ENCODE measurements around the gene AGAP1. TPM values are rescaled to one million over a fixed set of nuclear protein-coding genes. Genes with fewer than 3 reads are reported as not detected.

Gene AGAP1
- total and polyA plus RNA-seq, 4 donors = 2.0 to 8.5 (median 5.4) TPM

DNA sequence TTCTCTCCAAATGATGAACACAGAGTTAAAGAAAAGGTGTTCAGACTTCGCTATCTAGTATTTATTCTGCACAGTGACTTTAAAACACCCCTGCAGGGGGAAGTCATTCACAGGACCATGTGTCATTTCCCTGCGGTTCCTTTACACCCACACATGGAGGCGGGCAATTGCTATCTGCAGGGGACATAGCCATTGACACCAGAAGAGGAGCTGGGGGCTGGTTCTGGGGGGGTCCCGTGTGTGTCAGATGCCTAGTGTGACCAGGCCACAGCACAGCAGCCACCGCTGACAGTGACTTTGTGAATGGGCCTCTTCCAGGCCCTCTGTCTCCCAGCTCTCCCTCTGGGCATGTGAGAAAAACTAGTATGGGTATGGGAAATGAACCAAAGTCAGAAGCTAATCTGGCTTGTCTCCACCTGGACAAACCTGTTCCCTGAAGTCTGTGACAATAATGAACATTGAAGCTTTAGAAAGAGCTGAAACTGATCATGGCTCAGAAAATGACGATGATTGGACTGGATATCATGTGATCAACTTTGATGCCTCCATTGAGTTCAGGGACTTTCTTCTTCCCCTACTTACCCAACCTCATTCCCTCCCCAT, 681.8 kb downstream of the AGAP1 start:
- Histone ChIP-seq H3K4me3 (ENCODE audit: low read depth in 1 of 3, low read length in 3 of 3) (no peak overlapping the region), H3K4me1 (ENCODE audit: control insufficient read depth in 4 of 4, insufficient read depth in 4 of 4, low read length in 3 of 4) (peaks cover 9 to 17% (median 13%) of the 10 kb centered on the region in 4 donors), H3K27me3 (ENCODE audit: control insufficient read depth in 4 of 4, insufficient read depth in 4 of 4, low read length in 3 of 4) (peaks cover 0 to 41% (median 34%) of the 10 kb centered on the region in 4 donors), H3K9me3 (ENCODE audit: control insufficient read depth in 4 of 4, low read length in 3 of 4) (no peaks in the 10 kb centered on the region), H3K27ac (ENCODE audit: low read depth in 1 of 2, low read length in 2 of 2) (no peak overlapping the region), H3K9ac (ENCODE audit: low read depth in 1 of 2, low read length in 2 of 2) (no peak overlapping the region), H3K36me3 (ENCODE audit: control insufficient read depth in 4 of 4, insufficient read depth in 3 of 4, low read depth in 1 of 4, low read length in 3 of 4) (no peaks in the 10 kb centered on the region)
- TF ChIP-seq HNF4A (conservative IDR thresholded peaks at IDR 0.05) = no peak
- TF ChIP-seq HNF4G (IDR thresholded peaks at IDR 0.05) = no peak
- TF ChIP-seq, protein P1, sequence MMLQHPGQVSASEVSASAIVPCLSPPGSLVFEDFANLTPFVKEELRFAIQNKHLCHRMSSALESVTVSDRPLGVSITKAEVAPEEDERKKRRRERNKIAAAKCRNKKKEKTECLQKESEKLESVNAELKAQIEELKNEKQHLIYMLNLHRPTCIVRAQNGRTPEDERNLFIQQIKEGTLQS (IDR thresholded peaks at IDR 0.05) = no peak
- TF ChIP-seq, protein P2, sequence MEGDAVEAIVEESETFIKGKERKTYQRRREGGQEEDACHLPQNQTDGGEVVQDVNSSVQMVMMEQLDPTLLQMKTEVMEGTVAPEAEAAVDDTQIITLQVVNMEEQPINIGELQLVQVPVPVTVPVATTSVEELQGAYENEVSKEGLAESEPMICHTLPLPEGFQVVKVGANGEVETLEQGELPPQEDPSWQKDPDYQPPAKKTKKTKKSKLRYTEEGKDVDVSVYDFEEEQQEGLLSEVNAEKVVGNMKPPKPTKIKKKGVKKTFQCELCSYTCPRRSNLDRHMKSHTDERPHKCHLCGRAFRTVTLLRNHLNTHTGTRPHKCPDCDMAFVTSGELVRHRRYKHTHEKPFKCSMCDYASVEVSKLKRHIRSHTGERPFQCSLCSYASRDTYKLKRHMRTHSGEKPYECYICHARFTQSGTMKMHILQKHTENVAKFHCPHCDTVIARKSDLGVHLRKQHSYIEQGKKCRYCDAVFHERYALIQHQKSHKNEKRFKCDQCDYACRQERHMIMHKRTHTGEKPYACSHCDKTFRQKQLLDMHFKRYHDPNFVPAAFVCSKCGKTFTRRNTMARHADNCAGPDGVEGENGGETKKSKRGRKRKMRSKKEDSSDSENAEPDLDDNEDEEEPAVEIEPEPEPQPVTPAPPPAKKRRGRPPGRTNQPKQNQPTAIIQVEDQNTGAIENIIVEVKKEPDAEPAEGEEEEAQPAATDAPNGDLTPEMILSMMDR (IDR thresholded peaks at IDR 0.05; ENCODE audit: low read depth, low read length, missing input control) = no peak
- TF ChIP-seq, protein P3, sequence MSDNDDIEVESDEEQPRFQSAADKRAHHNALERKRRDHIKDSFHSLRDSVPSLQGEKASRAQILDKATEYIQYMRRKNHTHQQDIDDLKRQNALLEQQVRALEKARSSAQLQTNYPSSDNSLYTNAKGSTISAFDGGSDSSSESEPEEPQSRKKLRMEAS (IDR thresholded peaks at IDR 0.05) = no peak
- no peak for TF ChIP-seq JUND (IDR thresholded peaks at IDR 0.05)
- TF ChIP-seq YY1 (IDR thresholded peaks at IDR 0.05) = no peak
- no peak for TF ChIP-seq FOXA2 (IDR thresholded peaks at IDR 0.05)
- TF ChIP-seq RXRA (IDR thresholded peaks at IDR 0.05) = no peak
- TF ChIP-seq TAF1 (conservative IDR thresholded peaks at IDR 0.05) = no peak
- no peak for TF ChIP-seq FOXA1 (IDR thresholded peaks at IDR 0.05)
- DNase-seq (ENCODE audit: low spot score) = no peak
- WGBS = 47% methylated on average over 6 of the region's 6 CpGs

DNA sequence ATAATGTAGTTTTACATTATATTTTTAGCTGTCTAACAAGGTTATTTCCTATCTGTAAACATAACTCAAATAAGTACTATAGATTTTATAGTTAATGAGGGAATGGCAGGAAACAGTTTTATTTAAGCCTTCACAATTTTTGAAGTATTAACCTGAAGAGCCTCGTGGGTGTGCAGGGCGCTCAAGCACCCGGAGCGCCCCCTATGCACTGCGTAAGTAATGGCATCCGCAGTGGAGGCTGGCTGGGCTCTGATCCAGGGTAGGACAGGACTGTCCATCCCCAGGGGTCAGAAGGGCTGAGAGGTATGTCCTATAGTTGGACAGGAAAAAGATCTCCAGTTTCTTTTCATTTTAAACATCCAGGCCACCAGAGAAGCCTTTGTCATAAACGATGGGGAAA, 682.6 kb downstream of the AGAP1 start:
- Histone ChIP-seq H3K9me3 (ENCODE audit: control insufficient read depth in 4 of 4, low read length in 3 of 4) (no peaks in the 10 kb centered on the region), H3K9ac (ENCODE audit: low read depth in 1 of 2, low read length in 2 of 2) (no peak overlapping the region), H3K4me1 (ENCODE audit: control insufficient read depth in 4 of 4, insufficient read depth in 4 of 4, low read length in 3 of 4) (peaks cover 9 to 16% (median 13%) of the 10 kb centered on the region in 4 donors), H3K36me3 (ENCODE audit: control insufficient read depth in 4 of 4, insufficient read depth in 3 of 4, low read depth in 1 of 4, low read length in 3 of 4) (no peaks in the 10 kb centered on the region), H3K4me3 (ENCODE audit: low read depth in 1 of 3, low read length in 3 of 3) (no peak overlapping the region), H3K27ac (ENCODE audit: low read depth in 1 of 2, low read length in 2 of 2) (no peak overlapping the region), H3K27me3 (ENCODE audit: control insufficient read depth in 4 of 4, insufficient read depth in 4 of 4, low read length in 3 of 4) (peaks cover 0 to 39% (median 30%) of the 10 kb centered on the region in 4 donors)
- WGBS = 8% methylated on average over 7 of the region's 7 CpGs
- DNase-seq (ENCODE audit: low spot score) = no peak
- TF ChIP-seq GABPA (IDR thresholded peaks at IDR 0.05 in 1 of 2, conservative IDR thresholded peaks at IDR 0.05 in 1 of 2) (no peak), FOXA1 (IDR thresholded peaks at IDR 0.05) (no peak), HNF4A (conservative IDR thresholded peaks at IDR 0.05) (peak in 1 of 2 donors; percentile 6), NR2F2 (IDR thresholded peaks at IDR 0.05) (no peak), FOXA2 (IDR thresholded peaks at IDR 0.05) (no peak), RAD21 (IDR thresholded peaks at IDR 0.05) (peak in 1 of 2 donors; percentile 38), JUND (IDR thresholded peaks at IDR 0.05) (no peak), HNF4G (IDR thresholded peaks at IDR 0.05) (no peak), SP1 (IDR thresholded peaks at IDR 0.05) (no peak), YY1 (IDR thresholded peaks at IDR 0.05) (no peak), EGR1 (IDR thresholded peaks at IDR 0.05; ENCODE audit: low read depth in 2 of 2) (no peak)
- TF ChIP-seq, protein P3 (IDR thresholded peaks at IDR 0.05) = no peak
- TF ChIP-seq, protein P4, sequence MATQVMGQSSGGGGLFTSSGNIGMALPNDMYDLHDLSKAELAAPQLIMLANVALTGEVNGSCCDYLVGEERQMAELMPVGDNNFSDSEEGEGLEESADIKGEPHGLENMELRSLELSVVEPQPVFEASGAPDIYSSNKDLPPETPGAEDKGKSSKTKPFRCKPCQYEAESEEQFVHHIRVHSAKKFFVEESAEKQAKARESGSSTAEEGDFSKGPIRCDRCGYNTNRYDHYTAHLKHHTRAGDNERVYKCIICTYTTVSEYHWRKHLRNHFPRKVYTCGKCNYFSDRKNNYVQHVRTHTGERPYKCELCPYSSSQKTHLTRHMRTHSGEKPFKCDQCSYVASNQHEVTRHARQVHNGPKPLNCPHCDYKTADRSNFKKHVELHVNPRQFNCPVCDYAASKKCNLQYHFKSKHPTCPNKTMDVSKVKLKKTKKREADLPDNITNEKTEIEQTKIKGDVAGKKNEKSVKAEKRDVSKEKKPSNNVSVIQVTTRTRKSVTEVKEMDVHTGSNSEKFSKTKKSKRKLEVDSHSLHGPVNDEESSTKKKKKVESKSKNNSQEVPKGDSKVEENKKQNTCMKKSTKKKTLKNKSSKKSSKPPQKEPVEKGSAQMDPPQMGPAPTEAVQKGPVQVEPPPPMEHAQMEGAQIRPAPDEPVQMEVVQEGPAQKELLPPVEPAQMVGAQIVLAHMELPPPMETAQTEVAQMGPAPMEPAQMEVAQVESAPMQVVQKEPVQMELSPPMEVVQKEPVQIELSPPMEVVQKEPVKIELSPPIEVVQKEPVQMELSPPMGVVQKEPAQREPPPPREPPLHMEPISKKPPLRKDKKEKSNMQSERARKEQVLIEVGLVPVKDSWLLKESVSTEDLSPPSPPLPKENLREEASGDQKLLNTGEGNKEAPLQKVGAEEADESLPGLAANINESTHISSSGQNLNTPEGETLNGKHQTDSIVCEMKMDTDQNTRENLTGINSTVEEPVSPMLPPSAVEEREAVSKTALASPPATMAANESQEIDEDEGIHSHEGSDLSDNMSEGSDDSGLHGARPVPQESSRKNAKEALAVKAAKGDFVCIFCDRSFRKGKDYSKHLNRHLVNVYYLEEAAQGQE (IDR thresholded peaks at IDR 0.05) = no peak
- TF ChIP-seq, protein P2 (IDR thresholded peaks at IDR 0.05; ENCODE audit: low read depth, low read length, missing input control) = peak; percentile 41
- TF ChIP-seq, protein P1 (IDR thresholded peaks at IDR 0.05) = no peak
- TF ChIP-seq, protein P5, sequence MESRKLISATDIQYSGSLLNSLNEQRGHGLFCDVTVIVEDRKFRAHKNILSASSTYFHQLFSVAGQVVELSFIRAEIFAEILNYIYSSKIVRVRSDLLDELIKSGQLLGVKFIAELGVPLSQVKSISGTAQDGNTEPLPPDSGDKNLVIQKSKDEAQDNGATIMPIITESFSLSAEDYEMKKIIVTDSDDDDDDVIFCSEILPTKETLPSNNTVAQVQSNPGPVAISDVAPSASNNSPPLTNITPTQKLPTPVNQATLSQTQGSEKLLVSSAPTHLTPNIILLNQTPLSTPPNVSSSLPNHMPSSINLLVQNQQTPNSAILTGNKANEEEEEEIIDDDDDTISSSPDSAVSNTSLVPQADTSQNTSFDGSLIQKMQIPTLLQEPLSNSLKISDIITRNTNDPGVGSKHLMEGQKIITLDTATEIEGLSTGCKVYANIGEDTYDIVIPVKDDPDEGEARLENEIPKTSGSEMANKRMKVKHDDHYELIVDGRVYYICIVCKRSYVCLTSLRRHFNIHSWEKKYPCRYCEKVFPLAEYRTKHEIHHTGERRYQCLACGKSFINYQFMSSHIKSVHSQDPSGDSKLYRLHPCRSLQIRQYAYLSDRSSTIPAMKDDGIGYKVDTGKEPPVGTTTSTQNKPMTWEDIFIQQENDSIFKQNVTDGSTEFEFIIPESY (IDR thresholded peaks at IDR 0.05) = no peak

Data from liver (tissue), 9 donors.